ENCODE results near the gene FTCD.

Gene FTCD

GRCh38 chr21:46154155-46154954 is 1.0 kb downstream of the FTCD start:
- DNase-seq (ENCODE audit: low read depth in 3 of 3, low spot score in 1 of 3): no peak

GRCh38 chr21:46153247-46154154 is 1.9 kb downstream of the FTCD start:
- DNase-seq (ENCODE audit: low read depth in 3 of 3, low spot score in 1 of 3): peak in 1 of 3 donors; percentile 47

GRCh38 chr21:46152927-46153246 is 2.5 kb downstream of the FTCD start:
- DNase-seq (ENCODE audit: low read depth in 3 of 3, low spot score in 1 of 3): no peak

GRCh38 chr21:46151989-46152926 is 3.1 kb downstream of the FTCD start:
- no peak for DNase-seq (ENCODE audit: low read depth in 3 of 3, low spot score in 1 of 3)

- no peak for DNase-seq (ENCODE audit: low read depth in 3 of 3, low spot score in 1 of 3)
These were observed 4.0 kb downstream of the FTCD start for GRCh38 chr21:46151261-46151988.

- no peak for DNase-seq (ENCODE audit: low read depth in 3 of 3, low spot score in 1 of 3)
These were observed 4.8 kb downstream of the FTCD start for GRCh38 chr21:46150491-46151121.

GRCh38 chr21:46150073-46150472 is 5.3 kb downstream of the FTCD start:
- DNase-seq (ENCODE audit: low read depth in 3 of 3, low spot score in 1 of 3): no peak

- no peak for DNase-seq (ENCODE audit: low read depth in 3 of 3, low spot score in 1 of 3)
These were observed 6.0 kb downstream of the FTCD start for GRCh38 chr21:46149205-46149901.

- no peak for DNase-seq (ENCODE audit: low read depth in 3 of 3, low spot score in 1 of 3)
These were observed 7.3 kb downstream of the FTCD start for GRCh38 chr21:46148106-46148505.

GRCh38 chr21:46147429-46147828 is 8.0 kb downstream of the FTCD start:
- peak in 2 of 3 donors; percentile 11 to 24 for DNase-seq (ENCODE audit: low read depth in 3 of 3, low spot score in 1 of 3)

GRCh38 chr21:46146856-46147255 is 8.5 kb downstream of the FTCD start:
- DNase-seq (ENCODE audit: low read depth in 3 of 3, low spot score in 1 of 3): no peak

- no peak for DNase-seq (ENCODE audit: low read depth in 3 of 3, low spot score in 1 of 3)
These were observed 9.3 kb downstream of the FTCD start for GRCh38 chr21:46145840-46146691.

- no peak for DNase-seq (ENCODE audit: low read depth in 3 of 3, low spot score in 1 of 3)
These were observed 10.1 kb downstream of the FTCD start for GRCh38 chr21:46145159-46145839.

- no peak for DNase-seq (ENCODE audit: low read depth in 3 of 3, low spot score in 1 of 3)
These were observed 10.8 kb downstream of the FTCD start for GRCh38 chr21:46144464-46145070.

- DNase-seq (ENCODE audit: low read depth in 3 of 3, low spot score in 1 of 3): no peak
These were observed 12.6 kb downstream of the FTCD start for GRCh38 chr21:46142582-46143473.

GRCh38 chr21:46141767-46142581 is 13.4 kb downstream of the FTCD start:
- no peak for DNase-seq (ENCODE audit: low read depth in 3 of 3, low spot score in 1 of 3)

Measured in stimulated activated CD4-positive, alpha-beta T cell treated with anti-CD3 and anti-CD28 coated beads, TNF-alpha, amount 100 ng/mL, for 1 hour (primary cell).